Stimulated activated CD4-positive, alpha-beta T cell treated with anti-CD3 and anti-CD28 coated beads, TNF-alpha, amount 100 ng/mL, for 48 hours (primary cell): ENCODE measurements around the gene AGFG1.

Source experiments
- DNase-seq, 3 donors: peaks; one replicate each; pipeline ENCODE4 v3.0.0-alpha.2; 2020; ENCODE audit warnings: low read depth in 3 of 3

The AGFG1 gene

DNA sequence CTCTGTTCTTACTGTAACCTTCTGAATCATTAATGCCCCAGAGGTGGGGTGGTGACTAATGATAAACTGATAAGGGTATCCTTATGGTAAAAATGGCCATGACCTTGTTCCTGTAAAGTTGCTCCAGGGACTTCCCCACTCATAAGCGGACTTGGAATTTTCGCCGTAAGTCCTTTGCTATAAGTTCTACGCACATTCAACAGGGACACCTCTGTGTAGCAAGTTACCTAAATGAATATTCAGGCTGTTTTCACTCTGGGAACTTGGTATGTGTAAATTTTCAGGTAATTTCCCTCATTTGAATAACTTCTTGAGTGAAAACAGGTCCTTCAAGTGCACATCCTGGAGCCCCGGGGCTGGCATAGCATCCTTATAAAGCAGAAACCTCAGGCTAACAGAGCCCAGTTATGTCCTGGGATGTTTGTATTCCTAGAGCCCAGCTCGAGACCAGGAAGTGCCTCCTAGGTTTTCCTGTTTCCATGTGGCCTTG is 9.4 kb upstream of the AGFG1 start:
- DNase-seq = no peak

GRCh38 chr2:227462972-227463931 is 8.7 kb upstream of the AGFG1 start:
- DNase-seq = no peak

GRCh38 chr2:227464361-227464760 is 7.6 kb upstream of the AGFG1 start:
- no peak for DNase-seq

DNA sequence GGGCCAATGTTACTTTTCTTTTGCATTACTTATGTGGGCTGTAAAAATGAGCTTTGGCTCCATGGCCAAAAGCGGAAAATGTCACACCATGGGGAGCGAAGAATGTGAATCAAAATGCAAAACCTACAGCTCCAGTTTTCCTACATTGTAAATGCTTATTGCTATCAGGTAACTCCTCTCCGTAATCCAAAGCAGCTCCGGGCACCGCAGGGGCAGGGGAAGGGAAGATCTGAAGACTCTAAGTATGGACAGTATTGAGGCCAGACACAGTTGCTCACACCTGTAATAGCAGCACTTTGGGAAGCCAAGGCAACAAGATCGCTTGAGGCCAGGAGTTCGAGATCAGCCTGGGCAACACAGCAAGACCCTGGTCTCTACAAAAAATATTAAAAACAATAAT is 7.1 kb upstream of the AGFG1 start:
- no peak for DNase-seq

DNA sequence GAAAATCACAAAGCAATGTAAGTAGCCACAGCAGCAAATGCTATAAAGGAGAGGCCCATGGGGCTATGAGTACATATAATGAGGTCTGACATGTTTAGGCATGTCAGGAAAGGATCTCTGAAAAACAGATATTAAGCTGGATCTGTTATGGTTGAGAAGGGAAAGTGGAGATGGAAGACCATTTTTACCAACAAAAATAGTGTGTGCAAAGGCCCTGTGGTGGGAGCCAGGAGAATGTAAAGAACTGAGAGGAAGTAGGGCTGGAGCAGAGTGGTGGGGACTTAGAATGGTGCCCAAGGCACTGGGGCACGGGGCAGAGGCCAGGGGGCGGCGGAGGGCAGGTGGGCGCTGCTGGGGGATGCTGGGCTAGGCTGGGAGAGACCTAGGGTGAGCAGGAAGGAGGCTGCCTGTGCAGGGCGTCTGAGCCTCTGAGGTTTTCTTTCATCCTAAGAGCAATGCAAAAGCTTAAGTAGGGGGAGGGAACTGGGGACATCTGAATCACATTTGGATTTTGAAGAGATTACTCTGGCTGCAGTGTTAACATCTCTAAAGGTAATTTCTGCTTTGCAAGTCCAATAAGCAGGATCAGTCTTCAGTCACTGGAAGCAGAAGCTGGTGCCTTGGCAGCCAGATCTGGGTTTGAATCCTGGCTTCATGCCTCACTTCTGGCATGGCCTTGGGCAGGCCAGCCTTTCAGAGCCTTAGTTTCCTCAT is 4.9 kb upstream of the AGFG1 start:
- no peak for DNase-seq

DNA sequence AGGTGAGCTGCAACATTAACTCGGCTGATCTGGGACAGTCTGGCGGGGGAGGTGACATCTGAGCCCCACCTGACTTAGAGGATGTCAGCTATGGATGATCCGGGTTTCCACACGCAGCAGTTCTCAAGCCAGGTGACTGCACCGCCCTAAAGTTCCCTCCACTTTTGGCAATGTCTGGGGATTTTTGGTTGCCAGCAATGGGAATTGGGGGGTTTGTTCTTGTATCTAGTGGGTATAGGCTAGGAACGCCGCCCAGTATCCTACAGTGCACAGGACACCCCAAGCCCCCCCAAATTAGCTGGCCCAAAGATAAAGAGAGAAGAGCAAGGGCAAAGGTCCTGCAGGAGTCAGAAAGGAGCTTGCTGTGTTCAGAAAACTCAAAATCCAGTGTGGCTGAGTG is 544 bp upstream of the AGFG1 start:
- no peak for DNase-seq

GRCh38 chr2:227472265-227473121 is 537 bp downstream of the AGFG1 start:
- no peak for DNase-seq

- no peak for DNase-seq
Observed at GRCh38 chr2:227473122-227473461, 1.1 kb downstream of the AGFG1 start.

- no peak for DNase-seq
Observed at GRCh38 chr2:227473806-227474205, 1.9 kb downstream of the AGFG1 start.

- DNase-seq = no peak
Observed at GRCh38 chr2:227474410-227474809, 2.5 kb downstream of the AGFG1 start.

DNA sequence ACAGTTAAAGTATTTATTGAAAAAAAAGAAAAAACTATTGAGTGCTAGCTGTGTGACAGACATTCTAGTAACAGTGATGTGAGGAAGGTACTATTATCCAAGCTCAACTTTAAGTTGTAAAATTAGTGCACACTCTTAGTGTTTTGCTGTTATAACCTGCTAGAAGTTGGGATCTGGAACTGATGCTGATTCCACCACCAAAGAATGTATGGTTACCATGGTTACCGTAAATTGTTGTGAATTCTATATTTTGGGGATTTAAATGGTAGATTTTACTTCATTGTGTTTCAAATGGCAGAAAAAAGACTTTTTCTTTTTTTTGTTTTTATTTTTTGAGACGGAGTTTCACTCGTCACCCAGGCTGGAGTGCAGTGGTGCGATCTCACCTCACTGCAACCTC is 5.3 kb downstream of the AGFG1 start:
- DNase-seq = no peak

GRCh38 chr2:227479865-227480475 is 8.0 kb downstream of the AGFG1 start:
- DNase-seq = no peak

DNA sequence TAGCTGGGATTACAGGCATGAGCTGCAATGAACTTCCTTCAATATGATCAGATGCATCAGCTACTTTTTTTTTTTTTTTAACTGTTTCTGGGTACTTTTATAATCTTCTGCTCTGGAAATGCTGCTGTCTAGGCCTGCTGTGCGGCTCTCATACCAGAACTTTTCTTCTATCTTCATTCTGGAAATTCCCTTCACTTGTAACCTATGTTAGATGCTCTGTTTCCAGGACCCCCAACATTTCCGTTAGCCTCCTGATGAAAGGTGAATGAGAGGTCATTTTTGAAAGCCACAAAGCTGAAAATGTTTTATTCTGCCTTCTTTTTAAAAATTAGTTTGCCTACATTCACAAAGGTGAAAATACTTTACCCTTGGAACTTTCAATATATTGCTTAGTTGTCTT is 8.6 kb downstream of the AGFG1 start:
- no peak for DNase-seq

- DNase-seq = no peak
Observed at GRCh38 chr2:227482638-227483340, 10.8 kb downstream of the AGFG1 start.

DNA sequence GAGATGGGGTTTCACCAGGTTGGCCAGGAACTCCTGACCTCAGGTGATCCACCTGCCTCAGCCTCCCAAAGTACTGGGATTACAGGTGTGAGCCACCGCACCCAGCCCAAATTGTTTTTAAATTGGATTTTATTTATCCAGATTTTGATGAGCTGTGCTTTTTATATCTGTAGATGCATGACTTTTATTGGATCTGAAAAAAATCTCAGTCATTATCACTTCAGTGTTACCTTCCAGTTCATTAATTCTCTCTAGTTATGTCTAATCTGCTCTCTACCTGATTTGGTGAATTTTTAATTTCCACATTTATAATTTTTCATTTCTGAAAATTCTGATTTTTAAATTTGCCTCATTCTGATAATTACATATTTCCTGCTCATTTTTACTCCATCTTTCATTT is 13.5 kb downstream of the AGFG1 start:
- DNase-seq = no peak

DNA sequence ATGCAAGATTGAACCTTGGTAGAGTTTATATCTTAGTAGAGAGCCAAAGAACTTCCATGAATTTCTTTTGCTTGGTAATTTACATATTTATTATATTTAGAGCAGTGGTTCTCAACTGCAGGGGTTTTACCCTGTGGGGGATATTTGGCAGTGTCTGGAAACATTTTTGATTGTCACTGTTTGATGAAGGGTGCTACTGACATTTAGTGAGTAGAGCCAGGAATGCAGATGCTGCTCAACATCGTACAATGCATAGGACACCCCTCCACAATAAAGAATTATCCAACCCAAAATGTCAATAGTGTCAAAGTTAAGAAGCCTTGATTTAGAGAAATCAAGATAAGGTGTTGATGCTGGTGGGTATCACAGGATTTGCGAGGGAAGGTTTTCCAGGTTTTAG is 14.7 kb downstream of the AGFG1 start:
- no peak for DNase-seq

DNA sequence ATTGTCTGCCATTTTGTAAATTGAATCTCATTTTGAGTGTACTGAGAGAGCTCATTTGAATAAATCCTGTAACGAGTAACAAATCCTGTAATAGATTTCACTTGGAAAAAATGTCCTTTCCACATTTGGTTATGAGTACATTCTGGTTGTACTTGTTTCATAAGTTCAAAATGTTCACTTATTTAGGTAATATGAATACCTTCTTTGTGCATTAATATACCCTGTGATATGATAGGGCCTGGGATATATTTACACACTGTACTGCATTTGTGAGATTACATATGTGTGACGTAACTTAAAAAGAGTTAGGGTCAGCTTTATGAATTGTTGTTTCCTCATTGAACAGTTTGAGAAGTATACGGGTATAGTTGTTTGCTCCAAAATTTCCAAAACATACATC is 16.1 kb downstream of the AGFG1 start:
- DNase-seq = no peak

DNA sequence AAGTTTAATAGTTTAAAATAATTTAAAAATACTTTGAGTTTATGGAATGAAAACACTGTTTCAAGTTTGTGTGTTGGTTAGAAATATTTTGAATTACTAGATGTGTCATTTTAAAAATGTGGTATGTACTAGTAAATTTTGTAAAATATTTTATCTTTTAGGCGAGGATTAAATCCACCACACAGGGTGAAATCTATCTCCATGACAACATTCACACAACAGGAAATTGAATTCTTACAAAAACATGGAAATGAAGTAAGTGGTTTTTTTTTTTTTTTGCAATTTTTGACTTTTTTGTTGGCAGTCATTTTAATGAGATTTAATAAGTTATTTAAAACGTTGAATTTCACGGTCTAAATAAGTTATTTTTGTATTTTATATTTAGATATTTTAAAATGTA is 19.4 kb downstream of the AGFG1 start:
- DNase-seq = no peak

DNA sequence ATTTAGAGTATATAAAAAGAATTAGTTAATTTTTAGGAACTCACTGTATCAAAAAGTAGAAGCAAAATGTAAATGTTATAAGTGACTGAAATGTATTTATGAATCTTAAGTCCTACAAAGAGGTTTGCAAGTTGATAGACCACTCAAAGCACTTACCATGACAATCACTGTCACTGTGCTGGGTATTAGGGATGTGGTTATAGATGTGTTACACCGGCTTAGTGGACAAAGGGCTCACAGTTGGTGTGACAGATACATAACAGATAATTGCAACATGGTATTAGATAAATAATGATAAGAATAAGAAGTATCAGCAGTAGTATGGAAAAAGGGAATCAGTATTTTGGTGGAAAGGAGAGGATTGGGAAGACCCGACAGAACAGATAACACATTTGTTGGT is 21.6 kb downstream of the AGFG1 start:
- no peak for DNase-seq

DNA sequence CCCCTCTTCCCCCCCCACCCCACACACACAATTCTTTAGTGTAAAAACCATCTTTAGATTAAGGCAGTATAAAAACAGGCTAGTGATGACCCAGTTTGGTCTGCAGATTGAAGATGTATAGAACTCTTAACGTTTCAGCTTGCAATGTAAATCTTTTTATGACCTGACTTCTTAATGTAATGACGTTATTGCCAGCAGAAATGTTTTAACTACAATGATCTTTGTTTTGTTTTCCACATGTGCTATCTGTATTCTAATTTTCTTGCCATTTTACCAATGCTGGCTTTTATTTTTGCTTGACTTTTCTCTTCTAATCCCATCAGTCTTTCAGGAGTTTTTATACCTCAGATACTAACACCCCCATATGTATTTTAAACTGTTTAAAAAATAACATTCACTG is 25.2 kb downstream of the AGFG1 start:
- no peak for DNase-seq
